GM10847 (cell line): Measurements from ENCODE around the gene CCNL2.

ENCODE experiments used
- POLR2A ChIP-seq: IDR thresholded peaks from 2 replicates; pipeline ENCODE4 v1.6.1; 2011; ENCODE audit not compliant: insufficient read length; ENCODE audit errors: extremely low read depth

CCNL2 gene

DNA sequence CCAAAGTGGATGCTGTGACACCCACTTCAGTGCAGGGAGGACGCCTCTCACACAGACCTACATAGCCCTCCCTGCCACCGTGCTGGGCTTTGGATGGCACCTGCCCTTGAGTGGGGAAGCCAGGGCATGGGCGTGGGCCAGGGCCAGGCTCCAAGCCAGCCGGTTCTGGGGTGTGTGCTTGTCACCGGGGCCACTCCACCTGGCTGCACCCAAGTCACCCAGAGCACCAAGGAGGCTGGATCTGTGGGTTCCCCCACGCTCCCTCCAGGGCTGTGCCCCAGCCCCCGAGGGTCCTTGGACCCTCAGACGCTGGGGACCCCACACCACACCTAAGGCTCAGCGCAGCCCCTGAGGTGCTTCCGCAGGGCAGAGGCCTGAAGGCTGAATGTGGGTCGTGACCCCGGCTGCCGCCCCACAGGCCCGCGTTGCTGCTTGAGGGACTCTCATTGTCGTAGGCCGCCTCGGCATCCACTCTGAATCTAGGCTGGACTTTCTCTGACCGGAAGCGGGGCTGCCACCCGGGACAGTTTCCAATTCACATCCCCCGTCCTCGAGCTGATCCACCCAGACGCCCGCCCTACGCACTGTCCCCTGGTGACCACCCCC is 42.2 kb downstream of the CCNL2 start:
- TF ChIP-seq POLR2A, result no peak

DNA sequence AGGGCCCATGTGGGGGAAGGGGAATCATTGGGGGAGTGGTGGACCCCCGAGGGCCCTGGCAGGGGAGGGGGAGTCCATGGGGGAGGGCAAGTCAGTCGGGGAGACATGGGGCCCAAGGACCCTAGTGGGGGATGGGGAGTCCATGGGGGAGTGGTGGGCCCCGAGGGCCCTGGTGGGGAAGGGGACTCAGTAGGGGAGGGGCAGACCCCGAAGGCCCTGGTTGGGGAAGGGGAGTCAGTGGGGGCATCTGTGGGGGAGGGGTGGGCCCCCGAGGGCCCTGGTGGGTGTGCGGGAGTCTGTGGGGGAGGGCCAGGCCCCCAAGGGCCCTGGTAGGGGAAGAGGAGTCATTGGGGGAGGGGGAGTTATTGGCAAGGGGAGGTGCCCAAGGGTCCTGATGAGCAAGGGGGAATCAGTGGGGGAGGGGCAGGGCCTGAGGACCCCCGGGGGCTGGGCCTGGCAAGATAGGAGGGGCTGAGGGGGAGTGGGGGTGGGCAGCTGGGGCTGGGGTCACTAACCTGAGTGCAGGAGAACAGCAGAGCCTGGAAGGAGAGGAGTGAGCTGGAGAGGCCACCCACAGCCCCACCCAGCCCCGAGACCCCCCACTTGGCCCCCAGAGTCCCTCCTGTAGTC is 42.9 kb downstream of the CCNL2 start:
- no peak for TF ChIP-seq POLR2A

DNA sequence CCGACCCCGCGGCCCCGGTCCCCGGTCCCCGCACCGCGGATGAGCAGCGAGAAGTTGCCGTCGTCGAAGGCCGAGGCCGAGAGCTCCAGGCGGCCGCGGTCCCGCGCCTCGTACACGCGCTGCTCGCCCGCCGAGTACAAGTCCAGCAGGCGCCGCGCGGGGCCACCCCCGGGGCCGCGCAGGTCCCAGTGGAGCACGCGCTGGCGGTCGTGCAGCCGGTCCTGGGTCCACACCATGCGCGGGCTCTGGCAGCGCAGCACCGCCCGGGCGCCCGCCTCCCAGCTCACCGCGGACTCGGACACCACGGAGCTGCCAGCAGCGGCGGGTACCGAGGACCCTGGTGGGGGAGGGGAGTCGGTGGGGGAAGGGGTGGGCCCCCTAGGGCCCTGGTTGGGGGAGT is 43.7 kb downstream of the CCNL2 start:
- no peak for TF ChIP-seq POLR2A

DNA sequence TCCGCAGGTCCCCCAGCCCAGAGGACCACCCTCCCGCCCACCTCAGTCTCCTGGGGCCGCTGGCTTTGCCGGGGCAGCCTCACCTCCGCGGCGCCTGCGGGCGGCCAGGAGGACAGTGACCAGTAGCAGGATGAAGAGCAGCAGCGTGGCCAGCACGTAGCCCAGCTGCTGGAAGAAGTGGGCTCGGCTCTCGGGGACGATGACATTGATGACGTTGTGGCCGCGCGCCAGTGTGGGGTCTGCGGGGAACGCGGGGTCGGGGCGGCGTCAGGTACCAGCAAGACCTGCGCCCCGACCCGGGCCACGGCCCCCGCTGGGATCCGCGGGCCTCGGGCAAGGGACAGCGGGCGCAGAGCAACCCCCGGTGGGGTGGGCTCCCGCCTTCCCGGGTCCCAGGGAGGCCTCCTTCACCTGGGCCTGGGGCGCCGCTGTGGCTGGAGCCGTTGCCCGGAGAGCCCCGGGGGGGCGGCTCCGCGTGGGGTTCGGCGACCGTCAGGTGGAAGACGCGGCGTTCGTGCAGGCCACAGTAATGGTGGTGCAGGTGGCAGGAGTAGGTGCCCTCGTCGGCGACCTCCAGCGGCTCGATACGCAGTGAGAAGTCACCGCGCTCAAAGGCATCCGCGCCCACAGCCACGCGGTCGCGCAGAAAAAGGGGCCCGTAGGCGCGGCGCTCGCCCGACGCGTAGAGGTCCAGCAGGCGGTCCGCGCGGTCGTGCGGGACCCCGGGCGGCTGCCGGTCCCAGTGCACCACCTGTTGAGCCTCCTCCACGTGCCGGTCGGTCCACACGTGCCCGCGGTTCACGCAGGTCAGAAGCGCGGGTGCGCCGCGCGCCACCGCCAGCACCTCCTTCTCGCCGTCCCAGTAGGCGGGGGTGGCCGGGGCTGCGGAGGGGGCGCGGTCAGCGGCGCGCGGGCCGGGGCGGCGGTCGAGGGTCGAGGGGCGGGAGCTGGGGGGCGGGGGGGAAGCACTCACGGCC is 44.6 kb downstream of the CCNL2 start:
- TF ChIP-seq POLR2A, result no peak

DNA sequence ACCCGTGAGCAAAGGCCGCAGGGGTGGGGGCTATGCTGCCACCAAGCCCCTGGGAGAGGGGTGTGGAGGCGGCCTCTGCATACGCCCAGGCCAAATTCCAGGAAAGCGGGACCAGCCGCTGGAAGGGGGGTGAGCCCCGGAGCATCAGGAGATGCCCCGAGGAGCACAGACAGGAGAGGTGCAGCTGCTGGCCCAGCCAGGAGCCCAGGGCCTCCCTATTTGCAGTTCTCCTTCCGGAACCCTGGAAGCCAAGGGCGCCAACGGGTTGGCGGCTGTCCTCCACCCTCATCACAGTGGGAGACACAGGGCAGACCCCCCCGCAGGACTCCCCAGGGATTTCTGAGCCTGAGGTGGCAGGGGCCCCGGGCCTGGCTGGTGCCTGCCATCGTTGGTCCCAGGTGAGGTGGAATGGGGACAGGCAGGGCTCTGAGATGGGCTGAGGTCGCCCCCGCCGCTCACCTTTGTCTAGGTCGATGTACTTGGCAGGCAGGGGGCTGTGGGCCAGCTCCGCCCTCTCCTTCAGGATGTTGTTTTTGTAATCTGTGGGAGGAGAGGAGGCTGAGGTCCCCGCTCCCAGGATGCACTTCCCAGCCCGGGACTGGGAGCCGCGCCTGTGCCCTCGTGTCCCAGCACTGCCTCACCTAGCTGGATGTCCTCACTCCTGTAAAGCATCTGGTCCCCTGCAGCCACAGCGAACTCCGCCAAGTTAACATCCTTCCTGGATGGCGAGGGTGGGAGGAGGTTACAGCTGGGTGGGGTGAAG is 45.6 kb downstream of the CCNL2 start:
- no peak for TF ChIP-seq POLR2A

DNA sequence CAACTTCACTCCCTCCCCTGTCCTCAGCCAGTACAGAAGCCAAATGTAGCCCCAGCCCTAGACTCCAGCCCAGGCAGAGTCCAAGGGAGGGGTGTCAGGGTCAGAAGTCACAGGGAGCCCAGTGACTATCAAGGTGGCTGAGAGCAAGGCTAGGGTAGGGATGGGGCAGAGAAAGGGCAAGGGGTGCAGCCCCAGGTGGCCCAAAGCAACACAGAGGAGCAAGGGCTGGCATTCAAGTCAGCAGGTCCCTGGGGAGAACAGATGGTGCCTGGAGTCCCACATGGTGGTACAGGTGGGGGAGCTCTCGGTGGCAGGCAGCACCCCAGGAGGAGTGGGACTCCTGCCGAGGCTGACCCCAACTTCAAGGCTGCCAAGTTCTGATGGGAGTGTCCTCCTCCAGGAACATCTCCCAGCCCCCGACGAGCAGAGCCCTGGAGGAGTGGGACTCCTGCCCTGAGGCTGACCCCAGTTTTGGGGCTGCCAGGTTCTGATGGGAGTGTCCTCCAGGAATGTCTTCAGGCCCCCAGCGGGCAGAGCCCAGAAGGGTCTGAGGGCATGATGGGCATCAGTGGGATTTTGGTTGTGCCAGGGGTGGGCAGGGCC is 46.2 kb downstream of the CCNL2 start:
- TF ChIP-seq POLR2A, result no peak

DNA sequence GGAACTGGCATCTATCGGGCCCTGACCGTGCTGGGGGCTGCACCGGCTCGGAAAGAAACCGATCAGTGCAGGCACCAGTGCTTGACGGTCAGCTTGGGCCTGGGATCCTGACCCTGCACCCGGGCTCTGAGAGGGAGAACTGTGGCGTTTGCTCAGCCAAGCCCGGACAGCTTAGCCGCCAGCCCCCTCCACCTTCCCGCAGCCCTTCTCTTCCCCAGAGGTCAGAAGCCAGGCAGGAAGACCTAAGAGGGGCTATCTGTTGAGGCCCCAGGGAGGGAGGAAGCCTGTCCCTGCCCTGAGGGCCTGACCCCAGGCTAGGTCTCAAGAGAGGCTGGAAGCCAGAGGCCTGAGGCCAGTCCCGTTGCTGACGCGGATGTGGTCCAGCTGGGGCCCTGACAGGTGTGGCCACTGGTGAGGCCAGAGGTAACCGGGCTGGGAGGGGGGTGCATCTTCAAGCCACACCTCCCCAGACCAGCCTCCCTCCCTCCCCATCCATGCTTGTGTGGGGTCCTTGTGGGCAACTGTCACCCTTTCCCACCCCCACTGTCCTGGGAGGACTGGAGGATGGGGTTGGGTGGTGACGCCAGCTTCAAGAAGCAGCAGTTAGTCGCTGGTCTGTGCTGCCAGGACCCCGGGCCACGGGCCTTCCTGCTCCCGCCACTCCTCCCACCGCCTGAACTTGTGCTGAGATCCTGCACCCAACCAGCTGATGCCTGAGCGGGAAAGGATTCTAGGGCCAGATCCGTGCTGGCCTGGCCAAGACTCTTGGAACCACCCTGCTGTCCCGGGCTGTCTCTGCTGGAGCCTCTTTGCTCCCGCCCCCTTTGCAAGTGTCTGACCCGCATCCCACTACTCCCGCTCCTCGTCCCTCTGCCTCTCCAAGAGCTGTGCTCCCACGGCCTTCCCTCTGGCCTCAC is 47.4 kb downstream of the CCNL2 start:
- TF ChIP-seq POLR2A, result no peak

DNA sequence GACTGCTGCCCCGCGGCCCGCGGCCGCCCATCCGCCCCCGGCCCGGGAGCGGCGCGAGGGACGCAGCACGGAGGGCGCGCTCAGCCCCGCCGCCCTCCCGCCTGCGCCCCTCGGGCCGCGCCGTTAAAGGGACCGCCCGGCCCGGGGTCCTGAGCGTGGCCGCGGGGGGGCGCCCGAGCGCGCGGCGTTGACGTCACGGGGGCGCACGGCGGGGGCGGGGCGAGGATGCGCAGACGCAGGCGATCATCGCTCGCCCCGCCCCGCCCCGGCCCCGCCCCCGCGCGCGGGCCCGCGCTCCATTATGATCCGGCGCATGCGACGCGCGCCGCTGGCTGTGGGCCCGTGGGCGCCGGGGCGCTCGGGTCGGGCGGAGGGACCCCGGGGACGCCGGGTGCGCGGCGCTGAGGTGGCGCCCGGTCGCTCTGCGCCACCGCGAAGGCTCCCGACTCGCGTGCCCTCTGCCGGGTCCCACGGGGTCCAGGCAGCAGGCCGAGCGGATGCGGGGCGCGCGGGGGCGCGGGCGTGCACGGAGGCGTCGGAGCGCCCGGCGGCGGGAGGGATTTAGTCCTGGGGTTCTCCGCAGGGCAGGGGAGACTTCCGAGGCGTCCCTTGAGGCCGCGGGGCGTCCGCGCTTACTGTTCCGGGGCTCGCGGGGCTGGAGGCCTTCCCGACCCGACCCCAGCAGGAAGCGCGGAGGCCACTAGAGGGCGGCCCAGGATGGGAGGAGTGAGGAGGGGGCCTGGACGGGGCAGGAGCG is 49.7 kb downstream of the CCNL2 start, which contains the start of gene DVL1:
Gene DVL1, minus strand, starts transcription at position 163 of the 757 bp plus-strand sequence. CDS start 353 bp downstream, outside the sequence.
- TF ChIP-seq POLR2A, result peak; percentile 79

DNA sequence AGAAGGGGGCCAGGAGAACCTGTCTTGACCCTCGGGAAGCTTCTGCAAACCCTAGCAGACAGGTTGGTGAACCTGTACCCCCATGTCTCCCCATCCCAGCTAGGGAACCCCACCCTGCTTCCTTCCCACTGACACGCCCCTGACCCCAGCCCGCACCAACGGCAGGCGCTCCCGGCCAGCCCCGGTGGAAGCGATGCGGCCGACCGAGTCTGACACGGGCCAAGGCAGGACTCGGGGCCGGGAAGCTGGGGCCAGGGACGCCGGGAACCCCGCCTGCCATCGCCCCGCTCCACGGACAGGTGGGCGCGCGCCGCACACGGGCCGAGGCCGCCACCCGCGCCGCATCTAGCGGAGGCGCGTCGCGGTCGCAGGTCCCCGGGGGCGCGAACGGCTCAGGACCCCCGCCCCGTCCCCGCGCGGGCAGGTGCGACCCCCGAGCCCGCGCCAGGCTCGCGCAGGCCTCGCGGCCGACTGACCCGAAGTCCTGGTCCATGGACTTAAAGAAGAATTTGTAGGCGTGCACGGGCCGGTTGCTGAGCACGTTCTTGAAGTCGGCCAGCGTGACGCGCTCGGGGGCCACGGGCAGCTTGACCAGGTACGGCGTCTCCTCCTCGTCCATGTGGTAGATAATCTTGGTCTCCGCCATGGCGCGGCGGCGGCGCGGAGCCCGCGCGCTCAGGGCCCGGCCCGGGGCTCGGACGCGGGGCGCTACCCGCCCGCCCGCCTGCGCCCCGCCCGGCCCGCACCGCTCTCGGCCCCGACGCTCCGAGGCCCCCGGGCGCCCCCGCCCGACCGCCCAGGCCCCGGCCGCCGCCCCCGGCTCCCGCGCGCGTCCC is 50.5 kb downstream of the CCNL2 start:
- TF ChIP-seq POLR2A, result no peak

DNA sequence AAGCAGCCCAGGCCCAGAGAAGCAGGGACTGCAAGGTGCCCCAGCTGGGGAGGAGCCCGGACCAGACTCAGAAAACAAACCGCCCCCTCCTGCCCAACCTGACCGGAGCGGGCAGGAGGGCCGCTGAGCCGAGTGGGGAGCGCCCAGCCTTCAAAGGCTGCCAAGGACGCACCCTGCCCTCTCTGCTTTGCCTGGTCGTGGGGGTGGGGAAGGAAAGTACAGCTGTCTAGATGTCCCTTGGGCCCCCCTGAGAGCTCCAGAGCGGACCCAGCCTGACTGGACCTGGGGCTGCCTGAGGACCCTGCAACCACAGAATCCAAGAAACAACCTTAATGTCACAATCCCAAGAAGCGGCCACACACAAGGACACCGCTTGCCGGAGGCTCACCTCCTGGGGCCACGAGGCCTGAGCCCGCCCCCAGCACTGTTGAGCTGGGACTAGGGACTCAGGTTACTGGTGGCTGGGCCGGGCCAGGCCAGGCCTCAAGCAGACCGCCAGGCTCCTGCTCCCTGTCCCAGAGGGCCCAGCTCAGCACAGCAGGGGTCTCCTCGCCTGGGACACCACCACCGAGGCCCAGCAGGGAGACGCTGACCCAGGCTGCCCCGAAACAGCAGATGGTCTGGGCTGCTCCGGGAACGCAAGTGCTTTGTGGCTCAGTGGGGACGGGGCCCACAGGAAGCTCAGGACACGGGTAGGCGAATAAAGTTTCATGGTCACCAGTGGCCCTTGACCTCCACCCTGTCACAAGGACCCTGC is 51.3 kb downstream of the CCNL2 start:
- TF ChIP-seq POLR2A, result no peak

DNA sequence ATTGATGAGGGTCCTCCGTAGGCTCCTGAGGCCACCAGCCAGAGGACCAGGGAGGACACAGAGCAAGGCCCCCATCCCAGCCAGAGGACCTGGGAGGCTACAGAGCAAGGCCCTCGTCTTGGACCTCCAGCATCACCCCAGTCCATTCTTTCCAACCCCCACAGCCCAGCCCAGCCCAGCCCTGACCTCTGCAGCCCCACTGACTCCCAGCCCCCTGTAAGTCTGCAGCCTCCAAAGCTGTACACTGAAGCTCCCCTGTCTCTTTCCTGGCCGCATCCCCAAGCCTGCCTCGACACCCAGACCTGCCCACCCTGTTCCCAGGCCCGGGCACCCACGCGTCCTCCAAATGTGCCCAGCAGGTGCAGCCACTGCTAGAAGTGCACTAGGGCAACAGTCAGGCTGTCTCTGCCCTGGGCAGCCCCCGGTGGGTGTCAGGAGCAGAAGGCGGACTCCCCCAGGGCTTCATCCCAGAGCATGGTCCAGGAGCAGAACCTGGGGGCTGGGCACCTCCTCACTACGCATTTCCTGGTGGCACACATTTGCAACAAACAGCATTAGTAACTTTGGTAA is 52.0 kb downstream of the CCNL2 start:
- no peak for TF ChIP-seq POLR2A
